Rectal smooth muscle tissue (tissue), 1 donor: ENCODE measurements around the gene SOX4.

Source experiments
- H3K27ac ChIP-seq: one replicate; pipeline ENCODE4 v1.7.0; 2013; ENCODE audit warnings: low read depth, low read length, inconsistent platforms
- H3K27me3 ChIP-seq: one replicate; pipeline ENCODE4 v1.7.0; 2013; ENCODE audit warnings: low read length; ENCODE audit not compliant: control insufficient read depth, insufficient read depth
- H3K36me3 ChIP-seq: one replicate; pipeline ENCODE4 v1.7.0; 2013; ENCODE audit warnings: low read length; ENCODE audit not compliant: control insufficient read depth, insufficient read depth
- H3K4me1 ChIP-seq: one replicate; pipeline ENCODE4 v1.7.0; 2013; ENCODE audit warnings: low read length; ENCODE audit not compliant: control insufficient read depth, insufficient read depth
- H3K4me3 ChIP-seq: one replicate; pipeline ENCODE4 v1.7.0; 2013; ENCODE audit warnings: low read length
- H3K9ac ChIP-seq: one replicate; pipeline ENCODE4 v1.7.0; 2013; ENCODE audit warnings: low read length

SOX4 gene

GRCh38 chr6:21636876-21637275 lies 43.3 kb downstream of the SOX4 start:
- Histone ChIP-seq H3K27me3 (no peaks in the 10 kb centered on the region), H3K27ac (no peak overlapping the region), H3K4me3 (no peak overlapping the region), H3K4me1 (no peaks in the 10 kb centered on the region), H3K36me3 (no peaks in the 10 kb centered on the region), H3K9ac (no peak overlapping the region)

- Histone ChIP-seq H3K27ac (no peak overlapping the region), H3K27me3 (no peaks in the 10 kb centered on the region), H3K9ac (no peak overlapping the region), H3K36me3 (no peaks in the 10 kb centered on the region), H3K4me3 (no peak overlapping the region), H3K4me1 (no peaks in the 10 kb centered on the region)
Observed at GRCh38 chr6:21639316-21639715, 45.8 kb downstream of the SOX4 start.
